NCI-H446 treated with DMSO at 0.1 percent for 48 hours (cell line): Measurements from ENCODE around the gene EPS8.
A peak's percentile ranks its signal among the peaks of the same experiment; 100 is the strongest.

Experiments used
- DNase-seq: peaks from one replicate; lab custom pipeline; 2025; lab: John Stamatoyannopoulos, UW

Gene EPS8

DNA sequence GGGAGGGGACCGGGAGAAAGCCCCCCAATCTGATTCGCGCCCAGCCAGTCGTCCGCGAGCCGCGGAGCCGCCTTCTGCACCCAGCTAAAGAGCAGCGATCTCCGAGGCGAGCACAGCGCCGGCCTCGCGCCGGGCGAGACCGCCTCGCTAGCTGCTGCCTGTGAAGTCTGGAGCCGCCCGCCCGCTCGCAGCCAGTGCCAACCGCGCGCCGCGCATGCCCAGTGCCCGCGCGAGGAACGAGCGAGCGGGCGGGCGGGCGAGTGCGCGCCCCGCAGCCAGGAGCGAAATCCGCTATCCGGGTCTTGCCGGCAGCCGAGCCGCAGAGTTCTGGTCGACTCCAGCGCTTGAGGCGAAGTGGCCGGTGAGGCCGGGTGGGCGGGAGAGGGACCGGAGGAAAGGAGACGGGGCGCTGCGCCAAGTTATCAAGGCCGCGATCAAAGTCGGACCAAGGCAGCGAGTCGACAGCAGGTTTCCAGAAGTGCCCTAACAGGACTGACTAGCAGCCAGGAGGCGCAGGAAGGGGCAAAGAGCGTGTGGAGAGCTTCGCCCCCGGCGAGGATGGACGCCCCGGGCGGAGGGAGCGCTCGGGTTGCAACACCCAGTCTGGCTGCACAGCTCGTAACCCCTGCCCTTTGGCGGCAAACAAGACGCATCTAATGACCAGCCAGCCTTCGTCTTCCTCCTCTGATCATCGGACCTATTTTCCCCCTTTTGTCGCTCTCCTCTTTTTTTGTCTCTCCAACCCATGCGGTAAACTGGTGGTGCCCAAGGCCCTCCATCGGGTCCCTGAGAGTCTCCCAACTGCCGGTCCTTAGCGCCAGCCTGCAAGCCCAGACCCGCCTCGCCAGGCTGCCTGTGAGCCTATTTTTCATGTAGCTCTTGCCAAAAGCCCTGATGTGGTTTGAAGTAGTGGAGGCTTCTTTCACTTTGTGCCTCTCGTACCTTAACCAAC is at the start of gene EPS8:
Gene EPS8 (minus strand): TSS at position 169 of the 952 bp plus-strand sequence. CDS start 106,437 bp downstream, outside the sequence.
- DNase-seq = peak; percentile 77

DNA sequence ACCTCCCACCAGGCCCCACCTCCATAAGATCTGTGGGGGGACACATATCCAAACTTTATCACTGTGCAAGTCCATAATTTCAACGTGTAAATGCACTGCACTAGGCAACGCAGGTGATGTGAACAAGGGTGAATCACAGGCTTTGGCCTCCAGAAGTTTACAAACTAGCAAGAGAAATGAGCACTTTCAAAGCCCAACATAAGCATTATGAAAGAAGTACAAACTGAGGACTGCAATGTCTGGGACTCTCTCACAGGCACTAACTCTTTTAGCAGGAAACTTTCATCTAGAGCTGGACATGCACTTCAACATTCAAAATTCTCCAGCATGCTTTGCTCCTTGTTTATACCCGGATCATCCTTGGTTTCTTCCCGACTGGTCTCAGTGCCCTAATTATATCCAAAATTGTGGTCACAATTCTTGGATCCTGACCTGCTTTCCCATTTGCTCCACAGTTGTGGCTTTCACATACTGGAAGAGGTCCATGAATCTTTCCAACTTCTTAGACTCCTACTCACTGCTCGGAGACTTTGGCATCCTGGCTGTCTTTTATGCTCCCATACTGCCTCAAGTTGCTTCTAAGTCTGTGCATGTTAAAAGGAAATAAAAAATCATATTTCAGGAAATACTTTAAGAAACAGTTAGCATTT is 48.1 kb upstream of the EPS8 start:
- no peak for DNase-seq

DNA sequence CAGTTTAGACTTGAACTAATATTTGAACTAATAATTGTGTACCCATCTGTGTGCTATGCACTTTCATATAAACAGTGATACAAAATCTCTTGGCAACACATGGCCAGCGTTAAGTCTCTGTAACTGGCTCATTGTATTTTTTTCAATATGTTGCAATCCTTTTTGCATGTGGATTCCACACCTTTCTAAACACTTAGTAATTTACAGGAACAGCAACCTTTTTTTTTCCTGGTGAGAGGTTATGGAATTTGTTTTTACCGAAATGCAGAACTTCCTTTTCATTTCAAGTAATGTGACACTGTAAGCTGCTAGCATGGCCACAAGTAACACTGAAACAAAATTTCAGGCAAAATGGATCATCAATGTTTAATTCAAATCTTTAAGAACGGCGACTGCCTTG is 45.4 kb upstream of the EPS8 start:
- no peak for DNase-seq

DNA sequence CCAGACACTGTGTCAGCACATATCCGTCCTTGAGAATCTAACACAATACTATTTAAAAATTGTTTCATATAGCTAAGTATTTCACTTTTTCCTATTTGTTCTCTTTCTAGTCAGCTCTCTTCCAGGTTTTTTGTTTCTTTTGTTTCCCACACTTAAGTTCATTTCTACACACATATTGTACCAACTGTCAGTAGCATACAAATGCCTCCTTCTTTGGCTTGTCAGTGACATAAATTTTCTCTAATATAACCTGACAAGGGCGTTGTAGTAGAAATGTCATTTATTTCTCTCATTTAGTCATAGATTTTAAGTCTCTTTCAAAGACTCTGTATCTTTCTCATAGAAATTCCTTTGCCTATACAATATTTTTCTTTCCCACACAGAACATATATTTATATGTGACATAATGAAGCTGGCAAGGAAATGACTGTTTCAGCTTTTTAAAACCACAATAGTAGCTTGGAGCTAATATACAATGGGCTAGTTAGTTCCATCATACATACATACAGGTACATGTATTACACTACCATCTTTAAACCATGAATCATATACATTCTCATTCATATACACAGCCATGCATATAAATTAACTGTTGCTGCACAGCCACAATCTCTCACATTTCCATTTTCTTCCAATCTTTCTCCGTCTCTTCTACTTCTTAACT is 42.3 kb upstream of the EPS8 start:
- DNase-seq = no peak

DNA sequence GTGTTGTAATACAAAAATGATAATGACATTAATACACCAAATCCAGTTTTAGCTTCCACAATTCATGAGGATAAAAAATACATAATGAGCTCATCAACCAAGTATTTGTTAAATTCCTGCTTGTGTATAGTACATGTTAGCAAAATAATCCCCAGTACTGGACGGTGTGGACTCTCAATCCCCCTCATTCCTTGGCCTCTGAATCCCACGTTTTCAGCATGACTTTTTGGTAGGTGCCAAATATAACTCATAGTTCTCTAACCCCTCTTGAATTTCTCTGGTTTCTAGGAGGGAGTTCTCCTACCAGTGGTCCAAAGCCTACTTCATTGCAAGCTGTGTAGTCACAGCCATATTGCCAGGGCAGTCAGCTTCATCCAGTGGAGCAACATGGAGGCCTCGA is 41.4 kb upstream of the EPS8 start:
- no peak for DNase-seq

DNA sequence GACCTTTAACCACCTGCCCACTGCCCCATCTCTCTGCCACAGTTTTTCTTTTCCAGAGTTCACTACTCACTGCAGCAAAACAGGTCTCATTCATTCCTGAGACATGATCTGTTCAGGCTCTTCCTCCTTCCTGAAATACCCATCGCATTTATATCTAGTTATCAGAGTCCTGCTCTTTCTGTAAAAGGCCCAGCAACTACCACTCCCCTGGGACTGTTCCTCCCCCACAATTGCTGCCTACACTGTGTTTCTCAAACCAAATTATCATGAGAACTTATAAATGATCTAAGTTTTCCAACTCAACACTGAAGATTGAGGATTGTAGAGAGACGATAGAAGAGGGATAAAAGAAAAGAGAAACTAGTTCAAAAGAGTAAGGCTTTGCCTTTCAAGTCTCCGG is 40.8 kb upstream of the EPS8 start:
- no peak for DNase-seq

DNA sequence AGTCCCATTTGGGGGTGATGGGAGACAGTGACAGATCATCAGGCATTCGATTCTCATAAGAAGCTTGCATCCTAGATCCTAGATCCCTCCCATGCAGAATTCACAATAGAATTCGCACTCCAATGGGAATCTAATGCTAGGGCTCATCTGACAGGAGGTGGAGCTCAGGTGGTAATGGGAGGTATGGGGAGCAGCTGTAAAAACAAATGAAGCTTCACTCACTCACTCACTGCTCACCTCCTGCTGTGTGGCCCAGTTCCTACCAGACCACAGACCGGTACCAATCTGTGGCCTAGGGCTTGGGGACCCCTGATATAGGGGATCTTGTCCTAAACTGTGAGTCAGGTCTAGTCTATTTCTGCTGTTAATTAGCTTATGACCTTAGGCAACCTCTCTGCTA is 40.1 kb upstream of the EPS8 start:
- no peak for DNase-seq

DNA sequence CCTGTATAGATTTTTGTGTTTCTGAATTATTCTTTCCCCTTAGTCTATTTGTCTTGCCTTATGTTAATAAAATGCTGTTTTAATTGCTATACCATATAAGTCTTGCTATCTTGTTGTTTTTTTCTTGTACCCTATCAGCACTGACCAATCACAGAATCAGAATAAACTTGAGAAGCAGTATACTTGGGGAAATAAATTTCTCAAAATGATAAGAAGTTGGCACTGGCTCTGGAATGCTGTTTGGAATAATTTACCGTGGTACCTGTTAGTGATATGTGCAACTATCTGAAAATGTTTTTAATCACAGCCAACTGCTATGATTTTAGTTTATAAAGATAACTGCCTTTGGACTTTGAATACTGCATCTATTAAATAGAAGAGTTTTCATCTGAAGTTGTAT is 37.9 kb upstream of the EPS8 start:
- no peak for DNase-seq

DNA sequence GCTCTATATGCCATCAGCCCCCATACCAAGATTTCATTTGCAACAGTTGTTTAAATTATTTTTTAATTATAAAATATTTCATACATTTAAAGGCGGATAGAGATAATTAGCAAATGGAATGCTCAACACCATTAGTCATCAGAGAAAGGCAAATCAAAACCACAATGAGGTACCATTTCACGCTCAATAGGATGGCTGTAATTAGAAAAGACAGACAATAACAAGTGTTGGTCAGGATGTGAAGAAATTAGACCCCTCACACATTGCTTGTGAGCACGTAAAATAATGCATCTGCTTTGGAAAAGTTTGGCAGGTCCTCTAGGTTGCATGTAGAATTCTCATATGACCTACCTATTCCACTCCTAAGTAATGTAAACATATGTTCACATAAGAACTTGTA is 35.3 kb upstream of the EPS8 start:
- DNase-seq = no peak

DNA sequence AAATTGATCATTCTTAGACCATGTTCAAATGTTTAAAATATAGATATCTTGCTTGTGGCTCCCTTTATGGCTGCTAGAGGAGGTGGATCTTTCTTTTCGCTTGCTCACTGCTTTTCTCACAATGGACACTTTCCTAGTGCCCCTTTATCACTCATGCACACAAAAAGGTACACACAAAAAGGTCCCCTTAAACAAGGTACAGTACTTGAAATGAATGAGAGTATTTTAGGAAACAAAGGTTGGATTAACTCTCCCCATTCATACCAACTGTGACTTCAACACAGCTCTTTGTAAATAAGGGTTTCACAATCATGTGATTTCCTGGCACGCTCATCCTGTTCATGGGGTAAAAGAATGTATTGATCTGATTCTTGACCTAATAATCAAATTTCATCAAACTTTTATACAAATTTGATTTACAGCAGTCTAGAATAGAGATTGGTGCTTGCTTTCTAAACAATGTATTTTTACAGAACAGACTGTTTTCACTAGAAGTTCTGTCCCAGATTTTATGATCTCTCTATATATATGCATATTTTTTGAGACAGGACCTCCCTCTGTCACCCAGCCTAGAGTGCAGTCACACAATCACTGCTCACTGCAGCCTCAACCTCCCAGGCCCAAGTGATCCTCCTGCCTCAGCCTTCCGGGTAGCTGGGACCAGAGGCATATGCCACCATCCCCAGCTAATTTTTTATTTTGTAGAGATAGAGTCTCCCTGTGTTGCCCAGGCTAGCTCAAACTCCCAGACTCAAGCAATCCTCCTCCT is 34.4 kb upstream of the EPS8 start:
- no peak for DNase-seq

DNA sequence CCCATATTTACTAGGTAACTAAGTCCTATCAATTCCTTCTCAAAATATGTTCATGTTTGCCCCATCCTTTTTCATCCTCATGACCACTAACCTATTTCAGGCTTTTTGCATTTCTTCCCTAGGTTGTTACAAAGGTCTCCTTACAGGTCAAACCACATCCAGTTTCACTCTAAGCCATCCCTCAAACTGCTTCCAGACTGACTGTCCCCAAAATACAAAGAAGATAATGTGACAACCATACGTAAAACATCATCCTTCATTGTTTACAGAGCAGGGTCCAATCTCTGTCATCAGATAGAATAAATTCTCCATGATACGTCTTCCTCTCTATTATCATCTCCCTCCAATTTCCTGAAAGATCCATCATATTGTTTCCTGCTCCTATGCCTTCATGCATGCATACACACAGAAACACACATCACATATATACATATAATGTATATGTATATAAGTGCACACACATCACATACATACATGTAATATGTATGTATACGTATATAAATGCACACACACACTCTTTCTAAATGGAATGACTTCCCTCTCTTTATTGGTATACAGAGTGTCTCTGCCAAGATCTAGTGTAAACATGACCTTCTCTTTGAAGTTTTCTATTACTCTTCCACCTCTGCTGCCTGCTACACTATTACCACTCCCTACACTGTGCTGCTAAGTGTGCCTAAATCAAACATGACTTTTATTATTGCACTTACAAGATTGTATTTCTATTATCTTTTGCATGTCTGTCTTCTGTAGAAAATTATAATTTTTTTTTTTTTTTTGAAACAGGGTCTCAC is 30.7 kb upstream of the EPS8 start:
- DNase-seq = no peak

DNA sequence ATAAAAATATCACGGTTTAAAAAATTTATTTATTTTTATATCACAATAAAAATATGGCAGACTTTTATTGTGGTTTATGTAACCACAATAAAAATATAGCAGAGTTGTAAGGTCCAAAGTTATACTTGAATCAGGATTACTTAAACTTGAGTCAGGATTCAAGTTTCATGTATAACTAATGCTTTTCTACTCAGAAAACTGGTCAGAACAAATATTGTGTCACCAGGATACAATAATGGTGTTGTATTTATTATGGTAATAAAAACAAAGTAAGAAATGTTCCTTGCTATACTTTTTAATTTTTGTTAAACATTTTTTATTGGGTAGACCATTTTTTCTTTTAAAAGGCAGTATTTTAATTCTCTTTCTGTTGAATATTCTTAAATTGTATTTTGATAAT is 29.2 kb upstream of the EPS8 start:
- no peak for DNase-seq

DNA sequence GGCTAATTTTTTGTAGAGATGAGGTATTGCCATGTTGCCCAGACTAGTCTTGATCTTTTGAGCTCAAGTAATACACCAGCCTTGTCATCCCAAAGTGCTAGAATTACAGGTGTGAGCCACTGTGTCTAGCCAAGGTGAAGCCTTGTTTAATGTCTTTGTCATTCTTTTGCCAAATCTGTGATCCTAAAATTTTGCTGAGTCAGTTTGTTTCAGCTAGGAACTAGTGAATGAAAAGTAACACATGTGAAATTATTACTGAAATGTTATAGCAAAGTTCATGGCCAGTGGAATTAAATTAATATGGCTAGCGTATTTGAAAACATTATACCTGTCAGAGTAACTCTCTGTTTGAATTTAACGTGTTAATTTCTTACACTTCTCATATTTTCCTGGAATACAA is 26.5 kb upstream of the EPS8 start:
- DNase-seq = no peak

DNA sequence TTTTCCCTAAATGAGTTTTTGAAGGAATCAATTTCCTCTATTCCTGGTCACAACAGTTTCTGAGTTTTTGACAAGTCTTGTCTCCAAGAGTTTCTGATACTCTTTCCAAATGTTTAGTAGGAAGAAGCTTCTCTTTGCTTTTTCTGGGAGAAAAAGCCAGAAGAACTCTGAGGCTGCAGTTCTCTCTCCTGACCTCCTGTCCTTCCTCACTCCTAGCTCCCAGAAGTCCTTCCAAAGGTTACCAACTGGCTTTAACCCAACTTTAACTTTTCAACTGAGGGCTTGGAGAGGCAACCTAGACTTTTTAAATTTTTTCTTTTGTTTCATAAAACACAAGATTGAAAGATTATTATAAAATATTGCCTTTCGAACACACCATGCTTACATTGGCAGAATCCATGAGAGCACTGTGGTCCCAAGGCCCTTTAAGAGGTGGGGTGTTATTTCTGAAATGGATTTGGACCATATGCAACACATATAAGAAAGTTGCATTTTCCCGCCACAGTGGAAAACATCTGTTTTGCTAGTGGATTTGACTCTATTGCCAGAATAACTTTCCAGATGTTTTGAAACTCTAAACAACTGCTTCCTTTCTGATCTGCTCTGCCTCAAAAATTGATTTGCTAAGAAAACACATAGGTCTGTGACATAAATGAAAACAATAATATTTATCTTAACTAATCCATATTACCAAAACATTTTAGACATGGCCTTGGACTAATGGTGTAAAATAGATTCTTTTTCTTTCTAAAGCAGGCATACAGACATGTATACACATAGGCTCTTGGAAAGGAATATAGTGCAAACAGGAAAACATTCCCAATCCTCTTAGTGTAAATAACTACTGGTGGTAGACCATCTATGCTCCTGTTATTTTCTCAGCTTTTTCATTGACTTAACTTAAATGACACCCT is 22.3 kb upstream of the EPS8 start:
- no peak for DNase-seq

DNA sequence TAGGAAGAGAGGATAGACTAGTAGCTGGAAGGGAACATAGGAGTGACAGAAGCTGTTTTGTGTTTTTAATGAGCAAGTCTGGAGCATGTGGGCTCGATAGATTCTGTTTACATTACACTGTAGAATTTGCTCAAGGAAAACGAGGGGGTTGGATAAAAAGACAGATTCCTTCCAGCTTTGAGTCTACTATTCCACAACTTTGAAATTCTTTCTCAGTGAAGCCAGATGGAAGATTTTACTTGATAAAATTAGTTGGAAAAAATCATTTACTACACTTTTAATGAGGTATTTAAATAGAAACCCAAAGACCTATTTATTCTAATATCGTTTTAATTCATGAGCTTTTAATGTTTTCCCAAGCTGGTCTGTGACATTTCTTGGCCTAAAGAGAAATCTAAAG is 19.5 kb upstream of the EPS8 start:
- no peak for DNase-seq

DNA sequence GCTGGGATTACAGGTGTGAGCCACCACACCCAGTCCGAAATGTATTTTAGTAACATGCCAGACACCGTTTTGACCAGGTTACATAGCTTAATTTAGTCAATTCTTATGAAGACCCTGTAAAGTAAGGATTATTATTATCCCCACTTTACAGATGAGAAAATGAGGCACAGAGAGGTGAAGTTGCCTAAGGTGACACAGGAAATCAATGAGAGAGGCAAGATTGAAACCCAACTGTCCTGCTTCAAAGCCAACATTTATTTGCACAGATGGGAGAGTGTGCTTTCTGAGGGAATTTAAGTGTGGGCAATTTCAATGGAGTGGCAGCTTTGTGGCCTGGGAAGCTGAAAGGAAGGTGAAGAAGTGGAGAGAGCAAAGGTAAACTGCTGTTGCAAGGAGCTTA is 19.1 kb upstream of the EPS8 start:
- DNase-seq = no peak

DNA sequence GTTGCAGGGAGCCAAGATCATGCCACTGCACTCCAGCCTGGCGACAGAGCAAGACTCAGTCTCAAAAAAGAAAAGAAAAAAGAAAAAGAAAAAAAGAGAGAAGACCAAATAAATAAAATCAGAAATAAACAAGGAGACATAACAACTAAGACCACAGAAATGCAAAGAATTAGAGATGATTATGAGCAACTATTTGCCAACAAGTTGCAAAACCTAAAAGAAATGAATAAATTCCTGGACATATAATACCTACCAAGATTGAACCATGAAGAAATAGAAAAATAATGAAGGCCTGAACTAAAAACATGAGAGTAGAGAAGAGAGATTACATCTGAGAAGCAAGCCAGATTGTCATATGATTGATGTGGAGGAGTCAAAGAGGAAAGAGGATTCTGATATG is 17.6 kb upstream of the EPS8 start:
- DNase-seq = no peak

DNA sequence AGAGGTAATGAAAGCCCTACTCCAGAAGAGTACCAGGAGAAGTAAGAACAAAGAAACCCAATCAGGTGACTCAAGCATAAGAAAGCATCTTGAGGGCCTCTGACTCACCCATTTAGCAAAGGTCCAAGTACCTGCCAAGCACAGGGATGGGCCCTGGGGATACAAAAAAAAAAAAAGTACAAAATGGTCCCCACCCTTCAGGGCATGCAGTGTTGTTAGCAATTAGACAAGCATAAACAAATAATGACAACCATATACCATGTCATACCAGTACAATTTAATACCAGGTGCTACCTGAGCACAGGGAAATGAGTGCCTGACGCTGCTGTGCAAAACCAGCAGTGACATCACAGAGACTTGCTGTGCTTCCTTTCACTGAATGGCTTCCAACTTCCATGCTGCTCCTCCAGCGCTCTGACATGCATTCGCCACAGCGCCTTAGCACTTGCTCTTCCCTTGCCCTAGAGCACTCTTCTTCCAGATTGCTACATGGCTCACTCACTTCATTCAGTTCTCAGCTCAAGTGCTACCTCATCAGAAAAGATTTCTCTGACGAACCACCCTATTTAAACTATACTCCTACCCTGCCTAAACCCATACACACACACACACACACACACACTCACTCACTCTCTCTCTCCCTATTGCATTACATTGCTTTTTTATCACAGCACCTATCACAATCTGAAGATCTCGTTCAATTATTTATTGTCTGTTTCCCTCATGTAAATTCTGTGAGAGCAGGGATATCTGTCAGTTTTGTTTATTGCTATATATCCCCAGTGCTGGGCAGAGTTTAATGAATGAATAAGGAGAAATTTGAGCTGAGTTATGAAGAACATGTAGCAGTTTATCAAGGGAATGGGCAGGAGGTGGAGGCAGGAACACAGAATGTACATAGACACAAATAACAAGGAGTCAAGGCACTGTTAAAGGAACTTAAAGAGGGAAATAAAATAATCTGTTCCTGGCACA is 12.9 kb upstream of the EPS8 start:
- DNase-seq = no peak

DNA sequence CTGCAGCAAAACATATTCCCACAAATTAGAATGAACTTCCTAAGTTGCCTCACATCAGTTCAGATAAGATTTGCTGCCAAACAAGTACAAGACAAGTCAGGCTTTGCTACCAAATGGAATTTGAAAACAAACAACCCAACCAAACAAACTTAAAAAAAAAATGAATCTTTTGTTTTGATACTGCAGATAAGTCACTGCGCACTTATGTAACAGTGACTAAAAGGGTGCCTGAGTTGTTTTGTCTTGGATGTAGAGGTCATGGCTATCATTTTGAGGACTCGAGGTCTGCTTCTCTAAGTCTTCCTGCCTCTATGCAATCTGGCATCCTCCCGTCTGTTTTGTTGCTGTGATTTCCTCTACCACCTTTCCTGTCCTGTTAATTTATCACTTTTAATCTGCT is 11.1 kb upstream of the EPS8 start:
- no peak for DNase-seq
